GM21367 (cell line): ENCODE data around the gene MAPKAP1.
"Not testable (repeated sequence)": the region's sequence is repeated elsewhere in the genome, so short reads cannot be mapped to it uniquely, and the experiment has no call there.

Experiments
- ATAC-seq: cut with Tn5 transposase; IDR thresholded peaks from one replicate; pipeline ENCODE4 v1.9.1; 2021; ENCODE audit not compliant: unreplicated experiment

MAPKAP1 gene

DNA sequence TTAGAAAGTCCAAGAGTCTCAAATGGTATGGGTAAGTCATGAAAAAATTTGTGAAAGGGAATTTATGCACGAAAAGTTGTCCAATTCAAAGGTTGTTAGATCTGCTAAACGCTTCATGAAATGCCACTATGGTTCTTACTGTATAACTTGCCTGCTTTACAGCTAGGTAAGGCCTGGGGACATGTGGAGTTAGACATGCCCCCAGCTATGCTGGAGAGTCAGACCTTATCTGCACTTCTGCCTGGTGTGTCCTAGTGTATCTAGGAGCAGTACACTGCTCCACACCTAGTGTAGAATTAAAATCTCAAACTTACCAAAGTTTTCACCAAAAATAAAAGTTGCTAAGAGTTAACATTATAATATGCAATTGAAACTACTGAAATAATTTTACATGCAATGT, 136.8 kb downstream of the MAPKAP1 start:
- ATAC-seq: no peak

DNA sequence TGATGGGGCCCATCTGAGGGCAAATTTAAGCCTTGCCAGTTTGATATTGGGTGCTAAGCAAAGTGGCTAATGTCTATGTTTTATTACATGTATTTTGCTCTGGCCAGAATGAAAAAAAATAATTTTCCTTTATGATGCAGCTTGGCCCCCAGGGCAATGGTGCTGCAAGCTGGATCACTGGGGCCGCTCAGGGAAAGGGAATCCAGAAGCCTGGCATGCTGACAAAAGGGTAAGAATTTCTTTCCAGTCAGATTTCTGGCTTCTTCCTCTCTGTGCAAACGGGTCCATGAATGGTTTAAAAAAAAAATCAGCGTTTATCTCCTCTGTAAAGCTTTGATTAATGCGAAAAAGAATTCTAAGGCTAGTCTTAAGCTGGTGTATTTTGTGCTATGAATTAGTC, 138.4 kb downstream of the MAPKAP1 start:
- ATAC-seq: no peak

DNA sequence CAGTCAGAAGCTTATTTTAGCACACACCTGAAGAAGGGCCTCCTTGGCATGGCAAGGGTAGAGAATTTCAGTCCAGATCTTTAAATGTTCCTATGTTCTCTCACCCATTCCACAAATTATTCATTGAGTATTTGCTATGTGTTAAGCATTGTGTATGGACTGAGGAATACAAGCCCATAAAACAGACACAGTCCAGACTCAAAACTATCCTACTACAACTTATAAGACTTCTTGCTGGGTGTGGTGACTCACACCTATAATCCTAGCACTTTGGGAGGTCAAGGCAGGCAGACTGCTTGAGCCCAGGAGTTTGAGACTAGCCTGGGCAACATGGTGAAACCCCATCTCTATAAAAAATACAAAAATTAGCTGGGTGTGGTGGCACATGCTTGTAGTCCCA, 141.0 kb downstream of the MAPKAP1 start:
- not testable (repeated sequence) for ATAC-seq

DNA sequence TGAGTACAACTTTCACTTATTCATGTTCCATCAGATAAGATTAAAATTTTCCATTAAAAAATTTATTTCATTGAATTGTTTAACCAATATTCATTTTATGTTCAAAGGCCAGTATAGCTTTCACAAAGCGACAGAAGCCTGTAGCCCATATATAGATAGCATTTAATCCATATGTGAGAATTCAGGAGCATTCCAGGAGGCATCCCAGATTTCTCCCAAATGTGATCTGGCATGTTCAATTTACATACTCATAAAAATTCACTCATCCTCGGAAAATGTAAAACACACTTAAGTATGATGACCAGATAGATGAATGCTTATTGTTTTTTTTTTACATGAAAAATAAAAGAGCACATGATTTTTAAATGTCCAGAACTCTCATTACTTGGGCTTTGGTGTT, 141.9 kb downstream of the MAPKAP1 start:
- ATAC-seq: no peak

DNA sequence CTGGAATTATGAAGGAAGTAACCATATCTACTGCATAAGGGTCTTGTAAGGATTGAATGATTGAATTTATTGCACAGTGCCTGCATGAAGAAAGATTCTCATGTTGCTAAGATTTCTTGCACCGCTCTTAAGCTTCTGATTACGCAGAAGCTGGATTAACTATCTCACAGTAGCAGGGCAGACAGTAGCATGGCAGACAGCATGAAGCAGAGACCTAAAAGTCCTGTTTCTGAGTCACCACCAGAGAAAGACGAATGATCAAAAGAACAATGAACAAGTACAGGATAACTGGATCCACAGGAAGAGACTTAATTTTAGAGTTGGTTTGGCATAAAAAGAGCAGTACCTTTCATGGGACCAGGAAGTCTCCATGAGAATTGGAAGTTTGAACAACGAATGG, 142.4 kb downstream of the MAPKAP1 start:
- ATAC-seq: no peak

DNA sequence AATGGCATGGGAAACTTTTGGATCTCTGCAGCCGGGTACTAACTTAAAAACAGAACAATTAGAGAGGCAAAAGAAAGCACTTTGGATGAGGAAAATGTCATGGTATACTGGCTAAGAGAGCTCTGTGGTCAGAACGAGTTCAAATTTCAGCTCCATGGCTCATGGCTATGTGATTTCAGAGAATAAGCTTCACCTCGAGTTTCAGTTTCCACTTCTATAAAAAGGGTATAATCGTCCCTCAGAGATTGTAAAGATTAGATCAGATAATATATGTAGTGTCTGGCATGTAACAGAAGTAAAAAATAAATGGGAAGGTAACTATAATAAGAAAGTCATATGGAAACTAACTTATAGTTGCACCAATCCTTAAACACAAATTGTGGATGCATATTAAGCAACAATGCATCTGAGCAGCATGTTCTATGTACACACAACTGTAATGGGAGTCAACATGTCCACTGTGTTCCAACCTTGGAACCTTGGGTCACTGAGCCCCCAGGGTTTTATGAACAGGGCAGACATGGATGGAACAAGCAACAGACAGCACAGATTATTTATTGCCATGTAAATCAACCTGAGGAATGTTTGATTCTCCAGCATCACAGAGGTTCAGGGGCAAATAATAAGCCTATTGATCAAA, 145.4 kb downstream of the MAPKAP1 start:
- no peak for ATAC-seq

DNA sequence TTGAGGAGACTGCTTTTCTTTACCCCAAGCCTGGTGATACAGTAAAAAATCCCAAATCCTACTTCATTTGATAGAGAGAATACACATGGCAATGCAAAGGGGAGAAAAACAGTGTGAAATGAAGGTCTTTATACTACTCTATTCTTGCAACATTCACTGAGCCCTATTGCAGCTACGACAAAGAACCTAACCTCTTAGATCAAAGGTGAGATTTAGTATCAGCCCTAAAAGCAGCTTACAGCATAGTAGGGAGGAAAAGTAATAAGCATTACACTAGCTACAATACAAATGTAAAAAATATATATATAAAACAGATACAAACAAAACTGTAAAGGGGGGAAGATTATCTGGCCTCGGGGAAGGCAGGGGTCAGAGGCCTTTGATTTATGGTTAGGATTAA, 147.1 kb downstream of the MAPKAP1 start:
- ATAC-seq: no peak

DNA sequence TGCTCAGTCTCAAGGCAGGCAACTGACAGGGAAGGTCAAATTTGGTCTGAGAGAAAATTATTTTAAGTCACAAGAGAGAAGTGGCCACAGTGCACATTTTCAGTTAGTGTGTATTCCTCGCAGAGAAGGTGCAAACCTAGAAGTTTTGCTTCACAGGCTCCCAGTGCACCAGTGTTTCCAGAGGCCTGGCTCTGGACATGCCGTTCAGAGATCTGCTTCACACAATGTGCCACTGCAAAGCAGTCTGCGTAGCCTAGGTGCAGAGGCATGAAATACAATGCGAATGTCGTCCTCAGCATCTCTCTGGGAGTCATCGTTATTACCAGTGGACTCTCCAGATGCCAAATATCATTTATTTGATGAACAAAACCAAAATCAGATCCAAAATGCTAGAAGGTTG, 147.8 kb downstream of the MAPKAP1 start:
- ATAC-seq: no peak

DNA sequence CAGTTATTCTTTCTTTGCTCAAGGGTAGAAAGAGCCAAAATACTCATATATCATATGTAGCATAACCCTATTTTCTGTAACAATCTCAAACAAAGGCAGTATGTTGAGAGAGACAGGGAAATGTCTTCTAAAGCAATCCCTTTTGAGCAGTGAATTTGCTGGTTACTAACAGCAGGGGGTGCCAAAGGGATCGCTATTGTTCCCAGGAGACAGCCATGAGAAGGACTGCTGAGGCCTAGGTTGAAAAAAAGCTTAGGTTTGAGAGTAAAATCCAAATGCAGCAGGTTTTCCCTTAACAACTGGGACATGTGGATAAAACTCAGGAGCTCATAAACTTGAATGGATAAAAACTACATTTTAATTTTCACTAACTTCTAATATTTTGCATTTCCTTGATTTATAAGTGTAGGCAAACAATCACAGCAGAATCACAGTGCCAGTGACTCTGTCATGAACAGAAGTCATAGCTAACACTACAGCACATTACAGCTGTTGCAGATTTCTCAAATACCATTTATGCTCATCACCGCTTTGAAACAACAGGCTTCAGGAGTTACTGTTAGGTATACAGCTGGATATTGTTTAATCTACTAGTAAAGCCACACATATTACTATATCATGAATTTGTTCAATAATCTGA, 148.4 kb downstream of the MAPKAP1 start:
- no peak for ATAC-seq

DNA sequence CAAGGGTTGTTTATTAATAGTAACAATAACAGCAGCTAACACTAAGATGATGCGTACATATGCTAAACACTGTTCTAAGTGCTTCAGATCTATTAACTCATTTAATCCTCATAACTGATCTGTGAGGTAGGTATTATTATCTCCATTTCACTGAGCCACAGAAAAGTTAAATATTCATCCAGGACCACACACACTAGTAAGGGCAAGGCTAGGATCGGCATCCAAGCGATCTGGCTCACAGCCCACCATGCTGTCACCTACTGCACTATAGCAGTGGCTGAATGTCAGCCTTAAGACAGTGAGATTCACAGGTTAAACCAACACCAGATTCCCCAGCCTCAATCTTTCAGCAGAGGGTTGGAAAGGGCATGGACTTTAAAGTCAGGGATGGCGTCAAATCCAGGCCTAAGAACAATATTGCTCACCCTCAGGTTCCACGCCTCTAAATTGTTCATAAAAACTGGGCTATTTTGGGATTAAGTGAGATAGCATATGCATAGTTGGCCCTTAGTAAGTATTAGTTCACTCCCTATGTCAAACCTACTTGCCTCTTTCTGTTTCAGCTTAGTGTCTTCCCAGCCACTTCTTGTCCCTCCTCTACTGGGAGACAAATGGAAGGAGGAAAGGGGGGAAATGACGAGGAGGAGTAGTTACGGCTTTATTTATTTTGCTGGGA, 150.8 kb downstream of the MAPKAP1 start:
- no peak for ATAC-seq

DNA sequence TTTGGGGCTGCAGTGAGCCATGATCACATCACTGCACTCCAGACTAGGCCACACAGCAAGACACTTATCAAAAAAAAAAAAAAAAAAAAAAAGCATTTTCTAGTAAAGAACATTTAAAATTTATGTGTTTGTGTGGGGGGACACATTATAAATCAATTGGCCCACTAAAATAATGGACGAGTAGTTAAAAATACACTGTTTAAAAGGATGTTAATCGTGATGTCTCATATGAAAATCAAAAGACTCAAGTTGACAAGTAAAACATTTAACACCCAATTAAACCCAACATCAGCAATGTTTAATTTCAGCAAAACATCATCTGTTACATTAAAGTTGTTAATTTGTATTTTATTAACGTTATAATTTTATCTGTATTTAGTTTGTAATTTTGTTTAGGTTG, 152.3 kb downstream of the MAPKAP1 start:
- no peak for ATAC-seq

DNA sequence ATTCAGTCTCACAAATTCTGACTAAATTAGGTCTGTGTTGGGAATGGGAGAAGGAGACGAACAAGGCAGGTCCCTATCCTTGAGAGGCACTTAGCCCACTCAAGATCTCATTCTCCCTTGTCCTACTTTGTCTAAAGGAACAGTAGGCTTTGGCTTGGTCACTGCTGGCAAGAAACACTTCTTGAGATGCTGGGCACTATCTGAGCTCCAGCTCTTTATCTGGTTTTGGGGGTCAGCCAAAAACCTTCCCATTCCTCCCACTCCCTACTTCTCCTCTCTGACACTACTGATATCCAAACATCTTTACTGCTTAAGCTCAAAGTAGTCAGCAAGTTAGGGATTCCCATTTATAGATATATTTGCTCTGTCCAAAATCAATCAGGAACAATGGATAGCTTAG, 155.2 kb downstream of the MAPKAP1 start:
- no peak for ATAC-seq

DNA sequence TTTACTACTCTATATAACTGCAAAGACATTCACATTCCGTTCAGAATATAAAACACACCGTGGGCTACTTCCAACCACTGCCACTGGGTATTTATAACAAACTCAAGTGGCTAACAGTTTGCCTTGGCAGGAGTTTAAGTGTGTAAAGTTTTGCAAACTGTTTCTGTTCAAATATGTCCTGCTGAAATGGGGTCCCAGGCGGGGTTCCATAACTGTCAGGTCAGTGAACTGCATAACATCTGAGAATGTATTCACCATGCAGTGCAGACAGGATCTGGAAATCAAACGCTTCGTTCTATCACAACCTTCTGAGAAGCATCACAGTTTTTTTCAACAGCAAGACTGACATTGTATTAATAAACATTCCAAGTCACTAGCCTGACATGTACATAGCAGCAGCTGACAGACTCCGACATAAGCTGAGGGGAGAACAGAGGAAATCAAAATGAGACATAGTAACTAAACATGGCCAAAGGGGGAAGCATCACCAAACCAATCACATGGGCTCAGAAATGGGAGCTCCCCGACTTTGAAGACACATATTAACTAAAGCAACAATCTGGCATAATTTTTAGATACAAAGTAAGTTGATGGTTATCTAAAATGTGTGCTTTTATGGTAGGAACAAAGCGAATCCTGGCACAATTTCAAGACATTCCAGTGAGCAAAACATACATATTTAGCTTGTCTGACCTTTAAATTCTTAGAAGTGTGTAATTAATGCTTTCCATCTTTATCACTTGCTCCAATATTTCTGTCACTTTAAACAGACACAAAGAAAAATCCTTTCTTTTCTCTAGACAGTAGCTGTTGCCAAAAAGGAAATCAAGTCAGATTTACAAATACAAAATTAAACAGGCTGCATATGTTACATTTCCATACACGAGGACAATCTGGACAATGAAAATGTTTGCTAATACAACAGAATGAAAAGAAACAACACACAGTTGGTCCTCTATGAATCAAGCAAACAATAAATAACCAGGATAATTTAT, 156.8 kb downstream of the MAPKAP1 start:
- no peak for ATAC-seq

DNA sequence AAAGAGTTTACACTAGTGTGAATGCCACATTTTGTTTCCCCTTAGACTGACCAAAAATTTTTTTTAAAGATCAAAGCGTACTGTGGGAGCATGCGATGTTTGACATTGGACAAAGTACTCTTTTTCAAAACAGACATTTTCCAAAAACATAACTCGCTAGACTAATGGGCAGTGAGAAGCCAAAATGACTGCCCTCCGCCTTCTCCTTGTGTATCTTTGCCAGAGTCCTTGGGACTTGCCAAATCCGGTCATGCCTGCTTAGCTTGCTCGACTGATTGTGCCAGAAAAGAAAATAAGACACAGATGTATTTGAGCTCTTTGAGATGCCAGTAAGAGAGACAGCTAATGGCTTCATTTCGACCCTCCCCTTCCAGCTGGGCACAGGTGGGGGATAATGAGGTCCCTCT, 157.5 kb downstream of the MAPKAP1 start:
- no peak for ATAC-seq

DNA sequence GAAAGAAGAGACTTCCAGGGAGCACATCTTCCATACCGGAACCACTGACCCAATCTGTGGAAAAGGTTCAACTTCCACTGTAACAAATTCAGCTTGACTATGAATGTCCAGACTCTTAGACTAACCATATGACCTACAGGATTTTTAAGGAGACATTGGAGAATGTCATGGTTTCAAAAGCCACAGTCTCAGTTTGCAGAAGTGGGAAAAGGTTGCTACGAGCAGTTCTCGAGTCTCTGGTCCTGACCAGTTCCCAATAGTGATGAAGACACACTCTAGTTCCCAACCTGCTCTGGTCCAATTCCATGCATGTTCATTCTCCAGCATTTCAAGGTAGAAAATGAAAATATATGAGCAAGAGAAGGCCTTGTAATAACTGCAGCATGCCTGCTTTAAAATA, 158.0 kb downstream of the MAPKAP1 start:
- ATAC-seq: no peak

DNA sequence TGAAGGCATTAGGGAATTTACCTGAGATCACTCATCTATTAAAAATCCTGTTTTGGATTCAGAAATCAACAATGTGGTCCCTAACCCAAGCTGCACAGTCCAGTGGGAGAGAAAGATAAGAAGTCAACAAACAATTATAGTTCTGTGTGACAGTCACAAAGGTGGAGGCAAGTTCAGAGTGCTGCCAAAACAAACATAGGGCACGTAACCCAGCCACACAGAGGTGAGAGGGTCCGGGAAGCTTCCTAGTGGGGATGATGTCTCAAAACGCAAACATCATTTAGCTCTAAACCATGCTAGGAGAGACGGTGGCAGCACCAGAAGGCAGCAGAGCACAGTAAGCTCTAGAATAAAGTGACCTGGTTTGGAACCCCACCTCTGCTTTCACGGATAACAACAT, 158.9 kb downstream of the MAPKAP1 start:
- ATAC-seq: no peak

DNA sequence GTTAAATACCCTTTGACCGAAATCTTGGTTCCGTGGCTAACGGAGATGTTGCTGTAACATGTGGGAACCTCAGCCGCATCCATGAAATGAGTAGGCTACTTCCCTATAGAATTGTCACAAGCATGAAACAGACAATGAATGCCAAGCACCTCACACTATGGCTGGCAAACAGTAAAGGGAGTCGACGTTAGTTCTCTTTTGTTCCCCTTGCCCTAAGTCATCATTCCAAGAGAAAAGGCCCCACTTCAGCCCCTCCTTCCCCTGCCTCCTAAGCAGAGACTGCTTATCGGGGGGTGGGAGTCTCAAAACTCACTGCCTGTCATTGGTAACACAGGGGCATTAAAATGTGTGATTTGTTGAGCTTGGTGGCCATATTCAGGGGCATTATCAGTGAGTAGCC, 159.6 kb downstream of the MAPKAP1 start:
- ATAC-seq: no peak

DNA sequence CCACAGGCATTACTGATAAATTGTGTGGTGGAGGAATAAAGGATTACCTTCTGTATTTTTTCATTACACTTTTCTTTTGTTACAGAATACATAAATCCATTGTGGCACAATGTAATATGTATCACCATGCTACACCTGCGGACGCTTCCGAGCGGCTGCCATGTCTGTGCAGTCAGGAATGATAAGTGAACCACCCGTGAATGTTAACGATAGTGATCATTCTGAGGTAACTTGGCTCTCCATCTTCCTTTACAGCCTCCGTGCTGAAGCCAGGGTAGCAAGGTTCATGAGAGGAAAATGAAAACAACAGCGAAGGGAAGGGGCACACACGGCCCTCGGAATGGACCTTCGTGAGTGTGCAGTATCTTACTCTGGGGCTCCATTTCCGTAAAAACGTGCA, 161.2 kb downstream of the MAPKAP1 start:
- ATAC-seq: no peak

DNA sequence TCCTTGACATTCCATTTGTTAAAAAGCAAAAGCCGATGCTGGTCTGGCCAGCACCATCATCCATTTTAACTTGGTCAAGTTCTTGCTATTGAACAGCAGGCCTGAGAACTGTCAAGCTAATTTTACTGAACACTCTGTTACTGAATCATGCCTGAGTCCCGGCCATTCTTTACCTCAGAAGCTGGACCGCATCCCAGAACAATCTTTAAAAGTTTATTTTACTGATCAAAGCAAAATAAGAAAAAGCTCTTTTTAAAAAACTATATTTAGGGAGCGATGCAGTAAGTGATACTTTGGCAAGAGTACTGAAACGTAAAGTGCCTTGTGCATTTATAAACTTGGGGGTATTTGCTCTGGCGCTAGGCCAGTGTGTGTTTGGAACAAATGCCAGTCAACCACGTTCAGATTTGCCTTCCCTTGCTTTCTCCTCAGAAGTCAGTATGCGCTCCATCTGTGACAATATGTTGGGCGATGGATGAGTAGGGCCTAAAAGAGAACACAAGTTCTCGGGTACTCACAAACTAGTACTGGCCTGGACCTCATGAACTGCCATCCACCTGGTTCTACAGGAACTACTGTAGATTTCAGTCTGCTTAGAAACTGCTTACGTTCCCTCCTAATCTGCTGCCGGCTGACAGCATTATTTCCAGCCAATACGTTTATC, 161.9 kb downstream of the MAPKAP1 start:
- ATAC-seq: no peak

DNA sequence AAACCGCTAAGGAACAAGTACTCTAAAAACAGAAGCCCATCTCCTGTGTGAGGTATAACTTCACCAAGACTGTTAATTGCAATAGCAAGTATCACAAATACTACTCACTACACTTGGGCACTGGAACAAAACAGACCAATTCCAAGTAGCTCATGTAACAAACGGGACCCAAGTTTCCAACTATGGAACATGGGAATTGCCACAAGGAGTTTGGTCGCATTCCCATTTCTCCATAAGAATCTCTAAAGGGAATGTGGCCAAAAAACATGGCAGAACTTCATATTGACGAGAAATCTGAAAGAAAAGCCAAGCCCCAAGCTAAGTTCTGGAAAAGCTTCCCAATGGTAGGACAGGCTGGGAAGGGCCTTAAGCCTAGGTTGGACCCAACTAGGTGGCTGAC, 162.5 kb downstream of the MAPKAP1 start:
- ATAC-seq: no peak

DNA sequence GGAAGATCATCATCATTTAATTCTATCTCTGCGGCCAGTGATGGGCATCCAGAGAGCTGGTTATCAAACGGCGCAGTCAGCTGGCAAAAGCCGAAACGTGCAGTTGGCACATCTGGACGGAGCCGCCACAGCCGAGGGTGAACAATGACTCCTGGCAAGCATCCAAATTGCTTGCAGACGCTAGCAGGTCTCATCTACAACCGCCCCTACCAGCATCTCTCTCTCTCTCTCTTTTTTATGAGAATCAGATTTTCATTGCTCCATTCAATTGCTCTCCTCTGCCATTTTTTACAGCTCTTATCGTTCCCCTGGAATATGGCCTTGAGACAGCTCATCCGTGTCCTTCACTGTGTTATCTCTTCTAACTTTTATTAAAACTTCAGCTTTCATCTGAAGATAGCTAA, 165.2 kb downstream of the MAPKAP1 start:
- no peak for ATAC-seq
